ENCODE data around the gene TAOK2.

The TAOK2 gene

GRCh38 chr16:29971304-29971703 is 2.4 kb upstream of the TAOK2 start:
- no peak for DNase-seq (ENCODE audit: low read depth, low spot score)
- Histone ChIP-seq H3K36me3 (ENCODE audit: insufficient read depth, insufficient read length, low read length) (peaks cover 38% of the 10 kb centered on the region), H3K27me3 (ENCODE audit: insufficient read depth, insufficient read length) (peaks cover 10% of the 10 kb centered on the region), H3K4me3 (ENCODE audit: insufficient read length, low read depth) (no peak overlapping the region), H3K9me3 (ENCODE audit: insufficient read depth, low read length) (peaks cover 16% of the 10 kb centered on the region), H3K9ac (ENCODE audit: insufficient read length, low read depth) (no peak overlapping the region), H3K4me1 (ENCODE audit: insufficient read depth, insufficient read length) (peaks cover 5% of the 10 kb centered on the region)
- TF ChIP-seq ZNF274 (IDR thresholded peaks at IDR 0.05; ENCODE audit: low read depth, low read length), result no peak

GRCh38 chr16:29972500-29972899 is 1.2 kb upstream of the TAOK2 start:
- H3K9me3 ChIP-seq (ENCODE audit: insufficient read depth, low read length), result peaks cover 16% of the 10 kb centered on the region
- DNase-seq (ENCODE audit: low read depth, low spot score), result no peak
- no peak overlapping the region for H3K9ac ChIP-seq (ENCODE audit: insufficient read length, low read depth)
- H3K27me3 ChIP-seq (ENCODE audit: insufficient read depth, insufficient read length), result peaks cover 10% of the 10 kb centered on the region
- H3K4me1 ChIP-seq (ENCODE audit: insufficient read depth, insufficient read length), result peaks cover 5% of the 10 kb centered on the region
- H3K36me3 ChIP-seq (ENCODE audit: insufficient read depth, insufficient read length, low read length), result peaks cover 39% of the 10 kb centered on the region
- H3K4me3 ChIP-seq (ENCODE audit: insufficient read length, low read depth), result no peak overlapping the region
- no peak for TF ChIP-seq YY1 (IDR thresholded peaks at IDR 0.05; ENCODE audit: insufficient read depth, insufficient read length)
- TF ChIP-seq ZNF274 (IDR thresholded peaks at IDR 0.05; ENCODE audit: low read depth, low read length), result no peak
- no peak for TF ChIP-seq SUZ12 (IDR thresholded peaks at IDR 0.05; ENCODE audit: extremely low read depth, insufficient read depth, insufficient read length)

- Histone ChIP-seq H3K9ac (ENCODE audit: insufficient read length, low read depth) (no peak overlapping the region), H3K27me3 (ENCODE audit: insufficient read depth, insufficient read length) (peaks cover 10% of the 10 kb centered on the region), H3K36me3 (ENCODE audit: insufficient read depth, insufficient read length, low read length) (peaks cover 42% of the 10 kb centered on the region), H3K4me3 (ENCODE audit: insufficient read length, low read depth) (no peak overlapping the region), H3K4me1 (ENCODE audit: insufficient read depth, insufficient read length) (peaks cover 6% of the 10 kb centered on the region), H3K9me3 (ENCODE audit: insufficient read depth, low read length) (peaks cover 16% of the 10 kb centered on the region)
- DNase-seq (ENCODE audit: low read depth, low spot score), result no peak
- TF ChIP-seq SUZ12 (IDR thresholded peaks at IDR 0.05; ENCODE audit: extremely low read depth, insufficient read depth, insufficient read length) (no peak), ZNF274 (IDR thresholded peaks at IDR 0.05; ENCODE audit: low read depth, low read length) (no peak), YY1 (IDR thresholded peaks at IDR 0.05; ENCODE audit: insufficient read depth, insufficient read length) (no peak)
These were observed 680 bp upstream of the TAOK2 start for GRCh38 chr16:29972992-29973383.

GRCh38 chr16:29974291-29975133 is 844 bp downstream of the TAOK2 start:
- Histone ChIP-seq H3K4me1 (ENCODE audit: insufficient read depth, insufficient read length) (peaks cover 7% of the 10 kb centered on the region), H3K4me3 (ENCODE audit: insufficient read length, low read depth) (peak overlapping the region; percentile 89), H3K9me3 (ENCODE audit: insufficient read depth, low read length) (peaks cover 16% of the 10 kb centered on the region), H3K9ac (ENCODE audit: insufficient read length, low read depth) (peak overlapping the region; percentile 97), H3K27me3 (ENCODE audit: insufficient read depth, insufficient read length) (peaks cover 10% of the 10 kb centered on the region), H3K36me3 (ENCODE audit: insufficient read depth, insufficient read length, low read length) (peaks cover 44% of the 10 kb centered on the region)
- TF ChIP-seq YY1 (IDR thresholded peaks at IDR 0.05; ENCODE audit: insufficient read depth, insufficient read length), result no peak
- no peak for DNase-seq (ENCODE audit: low read depth, low spot score)

GRCh38 chr16:29975134-29975538 is 1.5 kb downstream of the TAOK2 start:
- H3K27me3 ChIP-seq (ENCODE audit: insufficient read depth, insufficient read length), result peaks cover 10% of the 10 kb centered on the region
- peaks cover 7% of the 10 kb centered on the region for H3K4me1 ChIP-seq (ENCODE audit: insufficient read depth, insufficient read length)
- peaks cover 16% of the 10 kb centered on the region for H3K9me3 ChIP-seq (ENCODE audit: insufficient read depth, low read length)
- peaks cover 47% of the 10 kb centered on the region for H3K36me3 ChIP-seq (ENCODE audit: insufficient read depth, insufficient read length, low read length)
- DNase-seq (ENCODE audit: low read depth, low spot score), result no peak
- TF ChIP-seq ZNF274 (IDR thresholded peaks at IDR 0.05; ENCODE audit: low read depth, low read length), result no peak
- TF ChIP-seq YY1 (IDR thresholded peaks at IDR 0.05; ENCODE audit: insufficient read depth, insufficient read length), result no peak
- TF ChIP-seq SUZ12 (IDR thresholded peaks at IDR 0.05; ENCODE audit: extremely low read depth, insufficient read depth, insufficient read length), result no peak
- H3K4me3 ChIP-seq (ENCODE audit: insufficient read length, low read depth), result peak overlapping the region; percentile 89
- H3K9ac ChIP-seq (ENCODE audit: insufficient read length, low read depth), result peak overlapping the region; percentile 97

GRCh38 chr16:29975811-29976511 is 2.3 kb downstream of the TAOK2 start:
- Histone ChIP-seq H3K27me3 (ENCODE audit: insufficient read depth, insufficient read length) (peaks cover 10% of the 10 kb centered on the region), H3K36me3 (ENCODE audit: insufficient read depth, insufficient read length, low read length) (peaks cover 55% of the 10 kb centered on the region), H3K4me1 (ENCODE audit: insufficient read depth, insufficient read length) (peaks cover 7% of the 10 kb centered on the region), H3K4me3 (ENCODE audit: insufficient read length, low read depth) (peak overlapping the region; percentile 16), H3K9me3 (ENCODE audit: insufficient read depth, low read length) (peaks cover 16% of the 10 kb centered on the region), H3K9ac (ENCODE audit: insufficient read length, low read depth) (peak overlapping the region; percentile 58)
- TF ChIP-seq YY1 (IDR thresholded peaks at IDR 0.05; ENCODE audit: insufficient read depth, insufficient read length), result no peak
- no peak for TF ChIP-seq ZNF274 (IDR thresholded peaks at IDR 0.05; ENCODE audit: low read depth, low read length)
- no peak for TF ChIP-seq SUZ12 (IDR thresholded peaks at IDR 0.05; ENCODE audit: extremely low read depth, insufficient read depth, insufficient read length)
- DNase-seq (ENCODE audit: low read depth, low spot score), result no peak

GRCh38 chr16:29977063-29977825 is 3.6 kb downstream of the TAOK2 start:
- Histone ChIP-seq H3K27me3 (ENCODE audit: insufficient read depth, insufficient read length) (peaks cover 8% of the 10 kb centered on the region), H3K9ac (ENCODE audit: insufficient read length, low read depth) (no peak overlapping the region), H3K4me3 (ENCODE audit: insufficient read length, low read depth) (no peak overlapping the region), H3K4me1 (ENCODE audit: insufficient read depth, insufficient read length) (peaks cover 7% of the 10 kb centered on the region), H3K9me3 (ENCODE audit: insufficient read depth, low read length) (peaks cover 11% of the 10 kb centered on the region), H3K36me3 (ENCODE audit: insufficient read depth, insufficient read length, low read length) (peaks cover 57% of the 10 kb centered on the region)
- DNase-seq (ENCODE audit: low read depth, low spot score), result no peak
- TF ChIP-seq SUZ12 (IDR thresholded peaks at IDR 0.05; ENCODE audit: extremely low read depth, insufficient read depth, insufficient read length) (no peak), YY1 (IDR thresholded peaks at IDR 0.05; ENCODE audit: insufficient read depth, insufficient read length) (no peak), ZNF274 (IDR thresholded peaks at IDR 0.05; ENCODE audit: low read depth, low read length) (no peak)

Data from NT2/D1 (cell line).